NCI-H2227 treated with DMSO at 0.1 percent for 48 hours (cell line): ENCODE results near the gene SLIT1.
A peak's percentile ranks its signal among the peaks of the same experiment; 100 is the strongest.
"Not testable (repeated sequence)": the region's sequence is repeated elsewhere in the genome, so short reads cannot be mapped to it uniquely, and the experiment has no call there.

ENCODE experiments used
- DNase-seq: peaks from one replicate; lab custom pipeline; 2025; lab: John Stamatoyannopoulos, UW

The SLIT1 gene

DNA sequence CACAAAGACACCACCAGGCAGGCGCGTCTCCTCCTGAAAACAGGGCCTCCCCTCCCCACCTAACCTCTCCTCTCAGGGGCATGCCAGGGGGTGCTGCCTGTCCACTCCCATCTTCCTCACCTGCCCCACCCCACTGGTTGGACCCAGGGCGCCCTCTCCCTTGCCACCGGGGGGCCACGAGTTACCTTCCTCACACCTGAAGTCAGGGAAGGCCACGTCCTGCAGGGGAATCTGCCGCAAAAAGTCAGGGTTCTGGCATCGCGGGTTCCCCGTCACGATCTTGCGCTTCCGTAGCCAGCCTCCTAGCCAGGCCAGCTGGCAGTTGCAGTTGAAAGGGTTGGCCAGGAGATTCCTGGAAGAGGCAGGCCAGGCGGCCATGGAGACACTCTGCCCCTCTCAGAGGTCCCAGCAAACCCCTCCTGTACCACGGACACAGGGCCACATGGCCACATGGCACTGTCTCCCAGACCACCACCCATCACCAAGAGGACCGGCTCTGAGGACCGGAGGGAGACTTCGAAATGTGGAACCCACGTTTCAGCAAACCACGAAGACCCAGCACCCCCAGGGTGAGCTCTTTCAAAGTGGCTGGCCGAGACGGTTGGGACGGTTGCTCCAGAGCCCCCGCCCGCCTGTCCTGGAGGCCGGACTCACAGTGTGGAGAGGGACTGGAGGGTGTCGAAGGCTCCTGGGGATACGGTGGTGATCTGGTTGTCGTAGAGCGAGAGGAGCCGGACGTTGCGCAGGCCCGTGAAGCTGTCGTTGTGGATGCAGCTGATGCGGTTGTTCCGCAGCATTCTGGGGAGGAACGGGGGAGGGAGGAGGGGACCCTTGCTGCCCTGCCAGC, 142.8 kb downstream of the SLIT1 start:
- no peak for DNase-seq

DNA sequence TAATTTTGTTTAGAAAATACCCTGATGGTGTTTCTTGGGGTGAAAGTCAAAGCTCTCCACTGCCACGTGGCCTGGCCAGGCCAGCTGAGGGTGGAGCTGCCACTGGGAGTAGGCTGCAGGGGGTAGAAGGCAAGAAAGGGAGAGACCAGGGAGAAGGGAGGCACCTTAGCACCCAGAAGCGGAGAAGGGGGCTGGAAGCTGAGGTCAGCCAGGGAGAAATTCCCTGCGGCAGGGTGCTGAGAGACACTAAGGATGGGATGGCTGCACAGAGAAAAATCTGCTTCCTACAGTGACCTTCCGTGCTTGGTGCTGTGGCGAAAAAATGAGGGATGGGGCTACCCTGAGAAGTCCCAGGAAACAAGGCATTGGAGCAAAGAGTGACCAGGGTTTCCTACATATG, 143.7 kb downstream of the SLIT1 start:
- no peak for DNase-seq

DNA sequence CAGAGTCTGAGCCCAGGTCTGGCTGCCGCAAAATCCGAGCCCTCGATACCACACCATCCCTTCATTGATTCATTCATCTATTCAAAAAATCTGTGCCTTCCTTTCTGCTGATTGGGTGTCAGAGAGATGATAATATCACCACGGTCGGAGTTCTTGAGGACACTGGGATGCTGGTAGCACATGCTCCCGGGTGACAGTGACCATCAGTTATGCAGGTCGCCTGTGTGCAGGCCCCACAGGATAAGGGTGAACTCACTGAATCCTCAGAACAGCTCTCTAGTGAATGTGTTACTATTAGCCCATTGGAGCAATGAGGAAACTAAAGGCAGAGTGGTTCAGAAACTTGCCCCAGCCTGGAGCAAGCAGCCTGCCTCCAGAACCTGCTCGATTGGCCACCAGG, 145.1 kb downstream of the SLIT1 start:
- DNase-seq: no peak

DNA sequence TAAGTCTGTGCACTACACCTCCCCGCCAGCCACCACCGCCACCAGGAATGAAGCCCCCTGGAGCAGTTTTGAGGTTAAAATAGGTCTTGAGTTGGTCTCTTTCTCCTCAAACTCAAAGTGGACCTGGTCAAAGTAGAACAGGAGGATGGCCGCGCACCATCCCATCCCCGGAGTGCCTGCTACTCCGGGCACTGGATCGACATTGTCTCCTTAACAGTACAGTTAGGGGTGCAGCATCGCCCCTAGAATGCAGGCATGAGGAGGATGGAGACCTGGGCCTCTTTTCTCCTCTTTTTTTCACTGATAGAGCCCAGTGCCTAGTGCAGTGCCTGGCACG, 145.5 kb downstream of the SLIT1 start:
- no peak for DNase-seq

DNA sequence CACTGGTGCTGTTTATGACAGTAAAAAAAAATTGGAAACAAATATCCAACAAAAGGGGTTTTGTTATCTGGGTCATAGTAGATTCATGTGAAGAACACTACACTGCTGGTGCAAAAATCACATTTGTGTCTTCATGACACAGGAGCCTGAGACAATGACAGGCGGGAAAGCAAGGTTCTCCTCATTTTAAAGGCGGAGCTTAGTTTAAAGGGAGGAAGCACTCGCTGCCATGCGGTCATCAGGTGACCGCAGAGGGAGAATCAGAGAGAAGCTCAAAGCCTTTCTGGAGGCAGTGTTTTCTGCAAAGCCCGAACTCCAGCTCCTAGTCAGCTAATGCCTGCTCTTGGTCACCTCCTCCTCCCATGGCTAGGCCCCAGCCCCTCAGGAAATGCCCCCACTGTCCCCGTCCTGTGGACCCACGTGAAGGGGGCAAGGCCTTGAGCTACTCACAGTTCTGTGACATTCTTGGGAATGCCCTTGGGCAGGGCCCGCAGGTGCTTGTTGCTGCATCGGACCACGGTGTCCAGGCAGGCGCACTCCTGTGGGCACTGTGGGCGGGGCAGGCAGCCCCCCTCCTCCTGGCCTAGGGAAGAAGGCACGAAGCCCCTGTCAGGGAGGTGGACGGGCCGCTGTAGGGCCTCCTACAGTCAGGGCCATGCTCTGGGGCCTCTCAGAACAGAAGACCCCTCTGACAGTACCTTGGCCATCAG, 146.1 kb downstream of the SLIT1 start:
- DNase-seq: no peak

DNA sequence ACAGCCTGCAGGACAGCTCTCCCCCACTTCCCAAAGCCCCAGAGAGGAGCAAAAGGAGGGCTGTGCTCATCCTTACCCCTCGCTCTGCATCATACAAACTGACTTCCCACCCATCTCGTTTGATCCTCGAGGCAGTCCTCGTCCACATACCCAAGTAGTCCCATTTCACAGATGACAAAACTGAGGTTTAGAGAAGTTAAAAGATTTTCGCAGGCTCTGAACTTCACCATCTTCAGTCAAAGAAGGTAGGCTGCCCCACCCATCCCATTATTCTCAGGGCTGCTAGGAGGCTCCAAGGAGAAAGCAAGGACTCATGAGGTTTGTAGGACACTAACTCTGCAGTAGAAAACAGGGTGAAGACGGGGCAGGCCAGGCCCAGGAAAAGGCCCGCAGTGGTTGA, 147.1 kb downstream of the SLIT1 start:
- DNase-seq: no peak

DNA sequence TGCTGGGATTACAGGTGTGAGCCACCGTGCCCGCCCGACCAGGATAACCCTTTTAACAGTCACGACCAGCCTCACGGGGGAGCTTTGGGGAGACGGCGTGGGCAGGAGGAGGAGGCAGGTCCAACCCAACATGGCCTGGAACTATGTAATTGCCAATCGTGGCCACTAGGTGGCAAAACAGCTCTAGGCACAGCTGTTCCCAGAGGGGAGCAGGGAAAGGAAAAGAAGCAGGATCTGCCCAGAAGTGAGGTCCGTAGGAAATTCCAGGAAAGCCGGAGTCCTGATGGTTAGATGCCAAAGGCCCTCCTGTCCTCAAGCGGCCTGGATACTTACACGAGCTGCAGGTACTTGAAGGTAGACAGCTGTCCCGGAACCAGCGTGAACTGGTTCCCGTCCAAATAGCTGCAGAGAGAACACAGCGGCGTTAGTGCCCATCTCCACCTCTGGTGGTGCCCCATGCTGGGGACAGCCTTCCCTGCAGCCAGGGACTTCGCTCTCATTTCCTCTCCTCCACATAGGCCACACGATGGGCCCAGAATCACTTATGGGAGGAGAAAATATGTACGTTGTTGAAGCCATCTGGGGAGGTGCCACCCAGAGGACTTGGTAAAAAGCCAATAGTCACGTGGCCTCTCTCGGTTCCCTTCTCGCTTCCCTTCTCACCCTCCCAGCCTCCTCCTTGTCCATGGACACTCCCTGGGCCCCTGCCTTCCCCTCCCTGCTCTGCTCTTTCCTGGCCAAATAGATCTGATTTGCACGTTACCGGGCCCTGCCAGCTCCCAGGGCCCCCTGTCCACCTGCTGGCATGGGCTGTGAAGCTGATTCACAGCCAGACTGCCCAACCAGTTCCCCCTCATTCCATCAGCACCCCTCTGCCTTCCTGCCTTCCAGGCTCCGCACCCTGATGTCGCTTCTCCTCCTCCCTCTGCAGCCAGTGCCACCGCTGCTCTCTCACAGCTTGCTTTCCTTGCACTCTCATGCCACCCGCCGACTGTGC, 148.1 kb downstream of the SLIT1 start:
- peak; percentile 78 for DNase-seq

DNA sequence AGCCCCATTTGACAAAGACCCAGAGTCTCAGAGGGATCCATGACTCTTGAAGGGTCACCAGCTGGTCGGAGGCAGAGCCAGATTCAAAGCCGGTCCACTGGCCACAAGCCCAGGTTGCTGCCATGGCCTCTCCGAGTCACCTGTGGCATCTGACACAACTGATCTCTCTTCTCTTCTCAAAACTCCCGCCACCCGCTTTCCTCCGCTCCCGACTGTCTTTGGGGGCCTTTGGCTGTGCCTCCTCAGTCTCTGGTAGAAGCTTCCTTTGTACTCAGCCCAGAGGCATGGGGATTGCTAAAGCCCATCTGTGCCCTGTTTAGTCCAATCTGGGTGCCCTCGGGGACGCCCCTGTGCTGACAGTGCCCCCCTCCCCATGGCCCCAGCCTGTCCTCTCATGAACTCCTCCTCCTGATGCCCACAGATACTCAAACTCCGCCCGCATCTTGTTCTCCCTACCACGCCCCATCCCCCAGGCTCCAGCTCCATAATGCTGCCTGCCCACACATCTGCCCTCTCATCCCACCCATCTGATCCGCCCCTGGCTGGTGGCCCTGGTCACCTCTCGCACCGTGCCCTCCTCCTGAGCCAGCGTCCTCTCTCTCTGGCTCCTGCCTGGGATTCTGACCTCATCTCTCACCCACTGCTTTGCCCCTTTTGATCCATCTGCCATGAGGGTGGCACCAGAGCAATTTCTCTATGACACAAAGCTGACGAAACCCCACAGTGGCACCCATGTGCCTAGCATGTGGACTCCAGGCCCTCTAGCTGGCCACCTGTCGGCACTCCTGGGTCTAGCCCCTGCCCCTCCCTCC, 150.6 kb downstream of the SLIT1 start:
- DNase-seq: no peak

DNA sequence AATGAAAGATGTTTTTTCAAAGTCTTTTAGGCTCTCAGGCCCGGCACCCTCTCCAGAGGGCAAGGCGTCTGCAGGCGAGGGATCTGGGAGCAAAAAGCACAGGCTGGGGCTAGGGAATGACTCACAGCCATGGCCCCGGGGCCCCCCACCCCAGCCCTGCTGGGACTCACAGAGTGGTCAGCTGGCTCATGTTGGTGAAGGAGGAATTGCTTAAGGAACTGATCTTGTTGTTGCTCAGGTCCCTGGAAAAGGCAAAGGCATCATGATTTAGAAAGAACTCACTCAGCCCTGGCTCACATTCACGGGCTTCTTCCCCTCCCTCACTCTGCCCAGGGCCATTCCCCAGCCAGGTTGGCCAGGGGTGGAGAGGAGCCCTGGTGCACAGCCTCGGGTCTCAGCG, 151.5 kb downstream of the SLIT1 start:
- no peak for DNase-seq

DNA sequence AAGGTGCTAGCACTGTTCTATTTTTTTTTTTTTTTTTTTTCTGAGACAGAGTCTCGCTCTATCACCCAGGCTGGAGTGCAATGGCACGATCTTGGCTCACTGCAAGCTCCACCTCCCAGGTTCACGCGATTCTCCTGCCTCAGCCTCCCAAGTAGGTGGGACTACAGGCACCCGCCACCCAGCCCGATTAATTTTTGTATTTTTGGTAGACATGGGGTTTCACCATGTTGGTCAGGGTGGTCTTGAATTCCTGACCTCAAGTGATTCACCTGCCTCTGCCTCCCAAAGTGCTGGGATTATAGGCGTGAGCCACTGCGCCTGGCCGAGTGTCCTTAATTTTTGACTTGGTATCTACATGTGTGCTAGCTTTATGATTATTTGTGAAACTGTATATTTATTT, 151.9 kb downstream of the SLIT1 start:
- not testable (repeated sequence) for DNase-seq

DNA sequence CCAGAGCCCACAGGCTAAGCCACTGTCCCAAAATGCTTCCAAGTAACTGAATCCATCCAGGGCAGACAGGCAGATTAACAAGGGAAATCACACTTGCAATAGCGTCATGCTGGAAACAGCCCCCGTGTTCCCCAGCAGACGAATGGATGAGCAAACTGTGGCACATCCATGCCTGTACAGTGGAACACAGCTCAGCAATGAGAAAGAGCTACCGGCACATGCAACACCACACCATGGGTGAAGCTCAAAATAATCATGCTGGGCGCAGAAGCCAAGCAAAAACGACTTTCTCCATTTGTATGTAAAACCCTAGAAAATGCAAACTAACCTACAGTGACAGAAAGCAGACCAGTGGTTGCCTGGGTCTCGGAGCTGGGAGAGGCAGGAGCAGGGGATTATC, 153.1 kb downstream of the SLIT1 start:
- DNase-seq: no peak

DNA sequence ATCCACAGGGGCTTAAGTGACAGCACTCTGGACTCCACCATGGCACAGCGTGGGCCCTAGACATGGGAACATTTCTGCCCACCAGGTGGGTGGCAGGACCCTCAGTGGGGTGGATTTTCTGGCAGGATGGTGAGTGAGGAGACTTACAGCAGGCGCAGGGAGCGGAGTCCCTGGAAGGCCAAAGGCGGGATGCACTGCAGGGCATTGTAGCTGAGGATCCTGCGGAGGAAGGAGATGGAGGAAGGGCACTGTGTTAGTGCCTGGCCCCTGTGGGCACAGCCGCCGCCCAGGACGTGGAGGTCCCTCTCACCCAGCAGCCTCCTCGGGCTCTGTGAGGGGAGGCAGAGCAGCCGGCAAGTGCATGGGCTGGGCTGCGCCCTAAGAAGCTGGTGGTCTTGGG, 154.3 kb downstream of the SLIT1 start:
- no peak for DNase-seq

DNA sequence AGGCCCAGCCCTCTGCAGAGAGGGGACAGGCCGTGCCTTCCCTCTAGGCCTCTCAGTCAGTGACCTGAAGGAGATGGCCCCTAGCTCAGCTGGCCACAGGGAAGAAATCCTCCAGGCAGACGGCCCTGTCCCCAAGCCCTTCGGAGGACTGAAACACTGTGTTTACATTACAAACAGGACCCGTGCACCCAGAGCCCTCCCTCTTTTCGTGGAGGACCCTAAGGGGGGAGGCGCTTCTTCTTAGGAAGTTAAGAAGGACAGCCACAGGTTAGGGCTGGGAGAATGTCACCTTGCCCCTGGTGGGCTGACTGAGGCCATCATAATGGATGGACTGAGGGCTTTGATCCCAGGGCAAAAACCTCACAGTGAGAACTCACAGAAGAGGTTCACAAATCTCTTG, 154.9 kb downstream of the SLIT1 start:
- DNase-seq: no peak

DNA sequence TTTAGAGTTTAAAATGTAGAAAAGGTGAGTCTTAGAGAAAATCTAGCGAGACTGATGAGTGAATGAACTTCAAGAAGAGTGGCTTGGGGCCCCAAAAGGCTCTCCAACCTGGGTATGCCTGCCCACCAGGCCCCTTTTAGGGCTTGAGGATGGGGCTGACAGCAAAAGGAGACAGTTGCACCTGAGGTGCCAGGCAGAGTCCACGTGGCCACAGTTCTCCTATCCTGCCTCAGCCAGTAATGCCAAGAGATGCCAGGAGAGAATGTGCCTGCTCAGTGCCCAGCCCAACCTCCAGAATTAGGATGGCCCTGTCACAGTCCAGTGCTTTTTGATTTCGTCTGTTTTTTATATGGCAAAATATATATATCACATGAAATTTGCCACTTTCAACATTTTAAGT, 156.5 kb downstream of the SLIT1 start:
- DNase-seq: no peak

DNA sequence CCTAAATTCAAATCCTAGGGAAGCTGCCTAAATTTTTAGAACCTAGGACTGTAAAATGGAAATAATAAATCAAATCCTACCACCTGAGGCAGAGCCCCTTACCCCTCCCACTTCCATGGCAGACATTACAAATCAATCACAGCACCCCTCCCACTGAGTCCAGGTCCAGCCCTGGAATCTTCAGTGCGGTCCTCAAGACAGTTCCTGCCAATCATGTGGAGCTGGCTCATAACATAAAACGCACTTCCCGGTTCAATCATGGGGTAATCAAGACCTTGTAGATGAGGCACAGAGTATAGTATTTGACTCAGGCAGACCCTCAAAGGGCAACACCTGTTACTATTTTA, 157.0 kb downstream of the SLIT1 start:
- DNase-seq: no peak

DNA sequence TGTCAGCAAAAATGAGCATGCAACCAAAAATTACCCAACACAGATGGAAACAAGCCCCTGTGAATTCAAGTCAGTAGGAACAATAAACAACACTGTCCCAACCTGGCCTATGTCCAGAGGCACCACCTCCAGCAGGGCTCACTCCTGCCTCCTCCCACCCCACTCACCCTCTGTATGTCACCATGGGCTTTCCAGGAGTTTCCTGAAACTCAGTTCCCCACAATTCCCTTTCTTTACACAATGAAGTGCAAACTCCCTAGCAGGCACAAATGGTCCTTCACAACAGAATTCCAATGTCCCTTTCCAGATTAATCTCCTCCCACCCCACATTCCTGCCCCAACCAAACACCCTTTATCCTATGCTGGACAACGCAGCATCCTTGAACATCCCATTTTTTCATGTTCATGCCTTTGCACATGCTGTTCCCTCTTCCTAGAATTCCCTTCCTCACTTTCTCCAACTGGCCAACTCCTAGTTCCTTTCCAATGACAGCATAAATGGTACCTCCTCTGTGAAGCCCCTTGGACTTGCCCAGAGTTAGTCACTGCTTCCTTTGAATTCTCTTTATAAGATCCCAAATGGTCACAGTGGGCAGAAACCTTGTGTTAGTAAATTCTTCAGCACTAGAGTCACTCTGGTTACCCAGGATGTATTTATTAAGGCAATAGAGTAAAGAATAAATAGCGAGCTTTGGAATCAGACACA, 157.5 kb downstream of the SLIT1 start:
- no peak for DNase-seq

DNA sequence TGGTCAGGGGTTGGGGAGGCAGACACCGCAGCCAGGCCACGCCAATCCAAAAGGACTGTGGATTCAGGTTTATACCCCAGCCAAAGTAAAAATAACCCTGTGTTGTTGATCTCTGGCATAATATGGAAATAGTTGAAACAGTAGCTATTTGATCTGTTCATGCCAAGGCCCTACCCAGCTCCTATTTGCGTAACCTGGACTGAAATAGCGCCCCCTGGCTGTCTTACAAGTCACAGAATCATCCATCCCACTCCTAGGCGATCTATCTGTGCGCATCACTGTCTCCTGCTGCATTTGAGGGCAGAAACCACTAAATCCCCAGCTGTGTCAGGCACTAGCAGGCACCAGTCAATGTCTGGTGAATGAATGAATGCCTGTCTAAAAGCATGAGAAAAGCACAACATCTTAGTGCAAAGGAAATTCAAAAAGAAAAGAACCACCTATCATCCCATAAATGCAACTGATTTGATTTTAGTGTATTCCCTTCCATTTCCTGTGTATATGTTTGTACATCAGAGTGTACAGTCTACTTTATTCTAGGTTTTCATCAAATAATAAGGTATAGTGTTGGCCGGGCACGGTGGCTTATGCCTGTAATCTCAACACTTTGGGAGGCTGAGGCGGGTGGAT, 160.0 kb downstream of the SLIT1 start:
- DNase-seq: no peak

DNA sequence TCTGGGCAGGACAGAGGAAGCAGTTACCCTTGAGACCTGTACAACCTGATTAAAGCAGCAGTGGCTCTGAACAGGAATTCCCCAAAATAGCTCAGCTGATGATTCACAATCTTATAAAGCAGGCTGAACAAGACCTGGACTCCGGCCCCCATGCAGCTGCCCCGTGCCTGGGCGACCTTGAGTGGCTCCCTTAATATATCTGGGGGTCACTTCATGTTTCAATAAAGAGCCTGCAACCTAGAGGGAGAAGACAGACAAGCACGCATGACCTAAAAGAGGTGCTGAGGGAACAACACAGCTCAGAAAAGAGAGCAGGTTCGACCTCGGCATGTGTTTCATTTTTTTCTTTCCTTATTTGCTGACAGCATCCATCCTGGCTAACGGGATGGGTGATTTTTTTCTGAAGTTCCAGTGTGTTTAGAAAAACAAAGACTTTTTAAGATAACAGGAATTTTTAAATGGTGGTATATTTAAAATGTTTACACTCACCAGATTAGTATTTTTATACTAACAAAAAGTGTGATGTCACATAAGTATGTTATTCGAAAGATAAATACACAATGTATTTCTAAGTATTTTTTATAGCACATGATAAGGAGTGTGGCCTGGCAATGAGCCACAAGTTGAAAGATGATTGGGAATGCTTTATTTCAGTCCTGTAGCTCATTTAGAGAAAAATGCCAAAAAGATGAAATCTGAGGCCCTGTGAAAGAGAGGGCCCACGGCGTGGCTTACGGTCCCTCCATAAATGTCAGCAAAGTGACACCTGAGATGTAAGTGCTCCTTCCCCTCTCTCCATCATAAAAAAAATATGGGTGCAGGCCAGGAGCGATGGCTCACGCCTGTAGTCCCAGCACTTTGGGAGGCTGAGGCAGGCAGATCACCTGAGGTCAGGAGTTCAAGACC, 161.3 kb downstream of the SLIT1 start:
- DNase-seq: no peak

DNA sequence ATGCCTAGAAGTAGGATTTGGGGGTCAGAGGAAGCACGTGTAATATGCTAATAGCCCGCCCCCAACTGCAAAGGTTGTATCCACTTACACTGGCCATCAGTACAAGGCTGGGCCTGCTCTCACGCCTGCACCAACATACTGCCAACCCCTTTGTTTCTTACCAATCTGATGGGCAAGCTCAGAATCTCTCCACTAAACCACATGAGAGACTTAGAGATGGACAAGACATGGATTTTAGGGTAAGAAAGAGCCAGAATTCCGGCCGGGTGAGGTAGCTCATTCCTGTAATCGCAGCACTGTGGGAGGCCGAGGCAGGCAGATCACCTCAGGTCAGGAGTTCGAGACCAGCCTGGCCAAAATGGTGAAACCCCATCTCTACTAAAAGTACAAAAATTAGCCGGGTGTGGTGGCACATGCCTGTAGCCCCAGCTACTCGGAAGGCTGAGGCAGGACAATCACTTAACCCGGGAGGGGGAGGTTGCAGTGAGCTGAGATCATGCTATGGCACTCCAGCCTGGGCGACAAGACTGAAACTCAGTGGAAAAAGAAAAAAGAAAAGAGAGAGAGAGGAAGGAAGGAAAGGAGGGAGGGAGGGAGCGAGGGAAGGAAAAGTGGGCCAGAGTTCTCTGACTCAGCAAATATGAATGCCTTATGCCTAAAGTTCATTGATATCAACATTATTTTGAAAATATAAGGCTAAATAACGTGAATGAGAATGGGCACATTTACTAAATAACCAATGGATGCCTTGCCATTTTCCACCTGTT, 162.2 kb downstream of the SLIT1 start:
- DNase-seq: no peak
